ENCODE results near the gene ZNF480.
"Not testable (repeated sequence)": the region's sequence is repeated elsewhere in the genome, so short reads cannot be mapped to it uniquely, and the experiment has no call there.

ZNF480 gene

DNA sequence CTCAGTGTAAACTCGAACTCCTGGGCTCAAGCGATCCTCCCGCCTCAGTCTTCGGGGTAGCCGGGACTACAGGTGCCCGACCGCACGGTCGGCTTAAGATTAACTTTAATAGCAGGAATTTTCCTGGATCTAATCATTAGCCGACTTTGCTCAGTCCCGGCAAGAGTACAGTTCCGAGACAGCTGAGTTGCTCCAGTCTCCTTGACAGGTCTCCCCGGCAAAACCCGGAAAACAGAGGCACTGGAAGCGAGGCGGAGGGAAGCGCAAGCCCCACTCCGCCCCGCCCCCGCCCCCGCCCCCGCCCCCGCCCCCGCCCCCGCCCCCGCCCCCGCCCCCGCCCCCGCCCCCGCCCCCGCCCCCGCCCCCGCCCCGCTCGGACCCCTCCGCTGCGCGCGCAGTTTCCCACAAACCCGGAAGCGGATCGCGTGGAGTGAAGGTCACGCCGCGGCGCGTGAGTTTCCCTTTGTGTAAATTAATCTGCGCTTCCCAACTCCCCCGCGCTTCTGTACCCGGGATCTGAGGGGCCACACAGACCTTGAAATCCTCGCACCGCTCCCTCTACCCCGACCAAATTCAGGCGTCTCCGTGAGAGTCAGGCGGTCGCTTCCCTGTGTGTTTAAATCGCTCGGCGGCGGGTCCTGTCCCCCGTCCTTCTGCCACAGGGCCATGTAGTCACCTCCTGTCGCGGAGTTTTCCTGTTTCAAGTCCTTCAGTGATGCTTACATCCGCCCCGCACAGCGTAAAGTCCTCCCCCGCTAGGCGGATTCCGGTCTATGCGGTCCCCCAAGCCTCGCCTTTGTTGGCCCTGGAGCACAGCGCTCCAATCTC is at the start of gene ZNF480:
Gene ZNF480 (plus strand): TSS at position 397 of the 828 bp plus-strand sequence. CDS start 3,244 bp downstream, outside the sequence.
- peak; percentile 94 for DNase-seq

DNA sequence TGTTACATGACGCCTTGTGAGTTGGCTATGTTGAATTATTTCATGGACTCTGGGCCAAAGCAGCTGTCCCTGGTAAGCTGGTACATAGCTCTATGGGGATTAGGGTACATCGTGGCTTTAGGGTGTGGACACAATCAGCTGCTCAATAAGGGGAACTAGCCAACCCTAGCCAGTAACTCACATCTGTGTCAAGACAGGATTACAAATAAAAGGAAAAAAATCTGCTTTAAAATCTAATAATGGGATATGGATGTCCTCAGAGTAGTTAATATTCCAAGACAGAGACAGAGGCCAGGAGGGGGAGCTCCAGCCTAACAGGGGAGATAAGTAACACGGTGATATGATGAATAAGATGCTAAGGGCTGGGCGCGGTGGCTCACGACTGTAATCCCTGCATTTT is 48.7 kb upstream of the ZNF480 start:
- DNase-seq = peak; percentile 68

DNA sequence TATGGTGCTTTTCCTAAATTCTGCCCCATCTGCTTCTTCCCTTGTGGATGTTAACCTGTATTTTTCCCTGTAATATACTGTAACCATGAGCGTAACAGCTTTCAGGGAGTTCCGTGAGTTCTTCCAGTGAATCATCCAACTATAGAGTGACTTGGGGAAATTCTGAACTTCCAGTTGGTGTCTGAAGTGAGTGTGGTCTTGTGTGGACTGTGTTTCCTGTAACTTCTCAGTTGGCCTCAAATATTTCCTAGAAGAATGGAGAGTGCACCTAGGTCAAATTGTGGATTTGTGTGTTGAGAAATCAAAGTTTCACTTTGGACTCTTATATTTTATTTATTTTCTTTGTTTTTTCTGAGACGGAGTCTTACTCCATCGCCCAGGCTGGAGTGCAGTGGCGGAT is 38.5 kb upstream of the ZNF480 start:
- no peak for DNase-seq

DNA sequence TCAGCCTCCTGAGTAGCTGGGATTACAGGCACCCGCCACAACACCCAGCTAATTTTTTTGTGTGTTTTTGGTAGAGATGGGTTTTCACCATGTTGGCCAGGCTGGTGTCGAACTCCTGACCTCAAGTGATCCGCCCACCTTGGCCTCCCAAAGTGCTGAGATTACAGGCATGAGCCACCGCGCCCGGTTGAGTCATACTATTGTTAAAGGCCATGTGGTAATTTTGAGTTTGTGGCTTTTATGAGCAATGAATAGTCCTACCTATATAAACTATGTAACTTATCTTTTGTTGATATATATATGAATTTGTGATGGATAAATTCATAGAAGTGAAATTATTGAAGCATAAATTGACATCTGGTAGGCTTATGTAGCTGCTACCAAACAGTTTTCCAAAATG is 31.4 kb upstream of the ZNF480 start:
- DNase-seq = not testable (repeated sequence)

DNA sequence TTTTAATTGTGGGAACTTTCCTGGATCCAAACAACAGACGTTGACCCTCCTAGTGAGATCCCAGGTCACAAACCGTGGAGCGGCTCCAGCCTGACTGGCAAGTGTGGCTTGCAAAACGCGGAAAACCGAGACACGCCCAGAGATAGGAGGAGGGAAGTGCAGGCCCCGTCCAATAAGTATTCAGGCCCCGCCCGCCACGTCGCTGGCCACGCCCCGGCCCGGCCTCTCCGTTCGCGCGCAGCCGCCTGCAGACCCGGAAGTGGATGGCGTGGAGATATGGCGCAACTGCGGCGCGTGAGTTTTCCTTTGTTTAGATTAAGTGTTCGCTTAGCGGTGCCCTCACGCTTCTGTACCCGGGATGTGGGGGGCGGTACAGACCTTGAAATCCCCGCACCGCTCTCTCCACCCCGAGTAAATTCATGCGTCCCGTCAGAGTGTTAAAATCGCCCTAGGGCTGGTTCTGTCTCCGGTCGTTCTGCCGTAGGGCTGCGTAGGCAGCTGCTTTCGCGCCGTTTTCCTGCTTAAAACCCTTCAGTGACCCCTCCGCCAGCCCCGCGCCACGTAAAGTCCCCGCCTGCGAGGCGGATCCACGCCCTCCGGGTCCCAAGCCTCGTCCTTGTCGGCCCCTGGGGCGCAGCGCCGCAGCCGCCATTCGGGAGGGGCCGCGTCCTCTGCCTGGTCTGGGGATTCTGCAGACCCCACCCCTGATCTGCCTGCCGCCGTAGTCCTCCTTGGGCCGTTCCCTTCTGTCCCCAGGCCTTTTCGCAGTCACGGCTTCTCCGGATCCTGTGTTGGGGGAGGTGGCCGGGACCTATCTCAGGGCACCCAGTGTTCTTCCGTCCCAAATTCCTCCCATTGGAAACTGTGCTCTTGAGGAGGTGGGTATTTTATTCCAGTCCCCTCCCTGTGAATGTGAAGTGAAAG is 27.4 kb upstream of the ZNF480 start, which contains the start of gene ZNF766:
Gene ZNF766 (plus strand): TSS at position 250 of the 924 bp plus-strand sequence. CDS start 27 bp downstream, at position 277.
- DNase-seq = peak; percentile 98

DNA sequence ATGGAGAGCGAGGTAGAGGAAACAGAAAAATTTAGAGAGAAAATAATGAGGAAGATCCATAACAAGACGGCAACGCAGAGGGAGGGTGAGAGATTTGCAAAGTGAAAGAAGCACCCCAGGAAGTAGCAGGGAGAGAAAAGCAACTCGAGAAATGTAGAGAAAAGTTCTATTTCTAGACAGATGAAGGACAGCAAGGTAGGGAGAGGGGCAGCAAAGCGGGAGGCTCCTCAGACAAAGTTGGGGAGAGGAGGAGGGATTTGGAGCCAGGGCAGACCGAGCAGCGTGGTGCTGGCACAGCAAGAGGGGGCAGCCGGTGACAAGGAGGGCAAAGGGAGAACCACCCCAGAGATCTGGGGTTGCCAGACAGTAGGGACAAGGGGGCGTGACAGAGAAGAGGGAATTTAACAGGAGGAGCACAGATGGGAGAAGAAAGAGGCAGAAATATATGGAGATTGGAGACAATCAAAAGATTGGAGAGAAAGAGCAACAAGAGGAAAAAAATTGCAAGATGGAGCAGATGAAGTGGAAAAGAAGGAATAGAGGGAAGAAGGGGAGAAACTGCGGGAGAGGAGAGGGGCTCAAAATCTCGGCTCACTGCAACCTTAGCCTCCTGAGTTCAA is 26.6 kb upstream of the ZNF480 start:
- DNase-seq = peak; percentile 22

DNA sequence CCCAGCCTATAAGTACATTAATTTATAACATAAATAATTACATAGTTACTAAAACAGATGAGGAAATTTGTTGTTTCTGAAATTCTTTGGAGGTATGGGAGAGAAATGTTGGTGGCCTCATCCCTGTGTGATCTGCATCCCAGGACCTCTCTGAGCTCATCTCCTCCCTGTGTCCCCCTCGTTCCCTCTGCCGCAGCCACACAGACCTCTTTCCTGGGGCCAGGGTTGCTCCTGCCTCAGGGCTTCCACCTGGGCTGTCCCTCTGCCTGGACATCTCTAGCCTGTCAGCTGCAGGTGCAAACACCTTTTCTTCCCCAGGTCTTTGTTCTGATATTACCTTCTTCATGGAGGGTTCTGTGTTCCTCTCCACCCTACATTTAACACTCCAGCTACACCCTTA is 23.7 kb upstream of the ZNF480 start:
- no peak for DNase-seq

DNA sequence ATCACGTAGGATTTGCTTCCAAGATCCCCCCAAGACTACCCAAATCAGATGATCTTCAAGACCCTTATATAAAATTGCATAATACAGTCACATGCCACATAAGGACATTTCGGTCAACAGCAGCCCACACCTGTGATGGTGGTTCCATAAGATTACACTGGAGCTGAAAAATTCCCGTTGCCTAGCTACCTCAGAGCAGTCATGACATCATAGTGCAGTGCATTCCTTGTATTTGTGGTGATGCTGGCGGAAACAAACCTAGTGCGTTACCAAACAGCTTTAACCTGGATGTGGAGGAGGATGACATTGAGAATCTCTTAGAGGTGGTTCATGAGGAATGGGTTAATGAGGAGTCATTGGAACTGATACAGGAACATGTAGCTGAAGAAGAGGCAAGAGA is 22.8 kb upstream of the ZNF480 start:
- no peak for DNase-seq

DNA sequence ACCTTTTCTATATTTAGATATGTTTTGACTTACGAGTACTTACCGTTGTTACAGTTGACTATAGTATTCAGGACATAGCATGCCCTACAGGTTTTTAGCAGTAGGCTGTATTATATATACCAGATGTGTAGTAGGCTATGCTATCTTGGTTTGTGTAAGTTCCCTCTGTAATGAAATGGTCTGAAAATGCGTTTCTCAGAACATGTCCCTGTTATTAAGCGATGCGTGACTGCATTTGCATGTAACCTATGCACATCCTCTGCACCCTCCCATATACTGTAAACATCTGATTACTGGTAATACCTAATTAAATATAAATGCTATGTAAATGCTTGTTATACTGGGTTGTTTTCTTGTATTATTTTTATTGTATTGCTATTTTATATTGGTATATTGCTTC is 21.0 kb upstream of the ZNF480 start:
- DNase-seq = no peak

DNA sequence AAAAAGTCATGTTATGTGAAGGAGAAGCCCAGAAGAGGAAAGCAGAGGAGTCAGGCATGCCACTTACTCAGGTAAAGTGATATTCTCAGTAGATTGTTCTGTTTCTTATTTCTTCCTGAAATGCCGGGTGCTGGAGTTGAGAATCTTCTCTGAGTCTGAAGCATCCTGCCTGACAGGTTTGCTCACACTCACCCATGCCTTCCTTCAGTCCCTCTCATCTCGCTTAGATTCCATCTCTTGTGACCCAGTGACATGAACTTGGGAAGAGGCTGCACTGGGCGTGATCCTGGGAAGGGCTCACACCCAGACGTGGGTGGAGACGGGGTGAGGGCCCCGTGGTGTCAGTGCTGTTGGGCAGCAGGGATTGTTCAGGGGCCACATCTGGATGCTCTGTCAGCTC is 19.5 kb upstream of the ZNF480 start:
- DNase-seq = no peak

DNA sequence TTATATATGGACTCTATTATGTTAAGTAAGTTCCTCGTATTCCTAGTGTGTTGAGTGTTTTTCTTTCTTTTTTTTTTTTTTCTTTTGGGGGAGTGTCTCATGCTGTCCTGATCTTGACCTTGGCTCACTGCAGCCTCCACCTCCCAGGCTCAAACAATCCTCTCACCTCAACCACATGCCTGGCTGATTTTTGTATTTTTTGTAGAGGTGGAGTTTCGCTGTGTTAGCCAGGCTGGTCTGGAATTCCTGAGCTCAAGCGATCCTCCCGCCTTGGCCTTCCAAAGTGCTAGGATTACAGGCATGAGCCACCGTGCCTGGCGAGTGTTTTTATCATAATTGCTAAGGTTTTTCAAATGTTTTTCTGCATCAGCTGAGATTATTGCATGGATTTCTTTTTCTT is 10.7 kb upstream of the ZNF480 start:
- no peak for DNase-seq

DNA sequence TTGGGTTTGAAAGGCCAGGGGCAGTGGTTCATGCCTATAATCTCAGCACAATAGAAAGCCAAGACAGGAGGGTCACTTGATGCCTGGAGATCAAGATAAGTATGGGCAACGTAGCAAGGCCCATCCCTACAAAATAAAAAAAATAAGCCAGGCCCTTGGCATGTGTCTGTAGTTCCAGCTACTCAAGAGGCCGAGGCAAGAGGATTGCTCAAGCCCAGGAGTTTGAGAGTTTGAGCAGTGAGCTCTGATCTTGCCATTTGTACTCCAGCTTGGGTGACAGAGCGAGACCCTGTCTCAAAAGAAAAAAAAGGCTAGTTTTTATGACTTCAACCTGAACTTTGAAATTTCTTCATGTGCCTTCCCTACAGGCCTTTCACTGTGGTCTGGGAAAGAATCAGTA is 5.2 kb upstream of the ZNF480 start:
- DNase-seq = no peak

DNA sequence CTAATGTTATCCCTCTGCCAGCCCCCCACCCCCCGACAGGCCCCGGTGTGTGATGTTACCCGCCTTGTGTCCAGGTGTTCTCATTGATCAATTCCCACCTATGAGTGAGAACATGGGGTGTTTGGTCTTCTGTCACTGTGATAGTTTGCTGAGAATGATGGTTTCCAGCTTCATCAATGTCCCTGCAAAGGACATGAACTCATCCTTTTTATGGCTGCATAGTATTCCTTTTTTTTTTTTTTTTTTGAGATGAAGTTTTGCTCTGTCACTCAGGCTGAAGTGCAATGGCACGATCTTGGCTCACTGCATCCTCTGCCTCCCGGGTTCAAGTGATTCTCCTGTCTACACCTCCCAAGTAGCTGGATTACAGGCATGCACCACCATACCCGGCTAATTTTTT is 4.0 kb upstream of the ZNF480 start:
- DNase-seq = not testable (repeated sequence)

DNA sequence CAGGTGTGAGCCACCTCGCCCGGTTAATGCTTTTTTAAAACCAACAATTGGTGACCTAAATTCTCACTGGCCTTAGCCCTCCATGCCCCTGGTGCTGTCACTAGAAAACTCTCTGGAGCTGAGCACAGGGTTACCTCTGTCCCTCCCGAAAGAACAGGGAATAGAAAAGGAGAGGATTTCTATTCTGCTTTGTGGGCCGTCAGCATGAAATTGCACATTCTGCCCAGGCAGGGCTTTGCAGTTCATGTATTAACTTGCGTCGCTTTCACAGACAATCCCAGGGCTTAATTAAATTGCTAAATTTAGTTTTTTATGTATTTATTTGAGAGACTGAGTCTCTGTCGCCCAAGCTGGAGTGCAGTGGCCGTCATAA is 583 bp upstream of the ZNF480 start:
- no peak for DNase-seq

DNA sequence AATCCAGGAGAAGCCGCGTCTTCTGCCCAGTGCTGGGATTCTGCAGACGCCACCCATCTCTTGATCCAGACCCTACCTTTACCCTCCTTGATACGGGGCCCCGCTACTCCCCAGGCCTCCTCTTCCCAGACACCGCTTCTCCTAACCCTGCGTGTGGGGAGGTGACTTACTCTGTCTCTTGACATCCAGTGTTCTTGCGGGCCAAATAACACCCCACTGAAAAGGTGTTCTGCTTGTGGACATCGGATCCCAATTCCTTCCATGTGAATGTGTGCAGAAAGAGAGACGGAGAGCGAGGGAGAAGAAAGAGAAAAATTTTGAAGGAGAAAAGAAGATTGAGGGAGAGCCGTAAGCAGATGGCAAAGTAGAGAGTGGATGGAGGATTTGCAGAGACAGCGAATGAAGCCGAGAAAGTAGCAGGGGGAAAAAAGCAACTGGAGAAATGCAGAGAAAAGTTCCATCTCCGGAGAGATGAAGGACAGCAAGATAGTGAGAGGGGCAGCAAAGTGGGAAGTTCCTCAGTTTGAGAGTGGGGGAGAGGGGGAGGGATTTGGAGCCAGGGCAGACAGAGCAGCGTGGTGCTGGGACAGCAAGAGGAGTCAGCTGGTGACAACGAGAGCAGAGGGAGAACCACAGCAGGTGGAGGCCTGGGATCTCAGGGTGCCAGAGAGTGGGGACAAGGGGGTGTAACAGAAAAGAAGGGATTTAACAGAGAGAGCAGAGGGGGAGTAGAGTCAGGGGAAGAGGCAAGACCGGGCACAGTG is 814 bp downstream of the ZNF480 start:
- no peak for DNase-seq

DNA sequence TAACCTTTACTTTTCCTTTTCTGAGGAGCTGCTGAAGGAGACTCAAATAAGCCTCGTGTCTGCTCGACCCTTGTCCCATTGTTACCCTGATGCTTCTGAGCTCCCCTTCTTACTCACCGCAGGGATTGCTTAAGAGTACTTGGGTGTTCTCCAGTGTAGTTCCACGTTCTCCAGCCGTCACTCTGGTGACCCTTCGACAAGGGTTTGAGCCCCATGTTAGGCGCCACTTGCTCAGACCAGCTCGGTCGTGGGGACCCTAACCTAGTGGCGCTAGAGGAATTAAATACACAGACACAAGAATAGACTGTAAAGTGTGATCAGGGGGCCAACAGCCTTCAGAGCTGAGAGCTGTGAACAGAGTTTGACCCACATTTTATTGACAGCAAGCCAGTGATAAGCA is 10.3 kb downstream of the ZNF480 start:
- DNase-seq = no peak

DNA sequence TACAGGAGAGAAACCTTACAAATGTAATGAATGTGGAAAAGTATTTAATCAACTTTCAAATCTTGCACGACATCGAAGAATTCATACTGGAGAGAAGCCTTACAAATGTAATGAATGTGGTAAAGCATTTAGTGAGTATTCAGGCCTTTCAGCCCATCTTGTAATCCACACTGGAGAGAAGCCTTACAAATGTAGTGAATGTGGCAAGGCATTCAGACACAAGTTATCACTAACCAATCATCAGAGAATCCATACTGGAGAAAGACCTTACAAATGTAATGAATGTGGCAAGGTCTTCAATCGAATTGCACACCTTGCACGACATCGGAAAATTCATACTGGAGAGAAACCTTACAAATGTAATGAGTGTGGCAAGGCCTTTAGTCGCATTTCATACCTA is 25.5 kb downstream of the ZNF480 start:
- no peak for DNase-seq

DNA sequence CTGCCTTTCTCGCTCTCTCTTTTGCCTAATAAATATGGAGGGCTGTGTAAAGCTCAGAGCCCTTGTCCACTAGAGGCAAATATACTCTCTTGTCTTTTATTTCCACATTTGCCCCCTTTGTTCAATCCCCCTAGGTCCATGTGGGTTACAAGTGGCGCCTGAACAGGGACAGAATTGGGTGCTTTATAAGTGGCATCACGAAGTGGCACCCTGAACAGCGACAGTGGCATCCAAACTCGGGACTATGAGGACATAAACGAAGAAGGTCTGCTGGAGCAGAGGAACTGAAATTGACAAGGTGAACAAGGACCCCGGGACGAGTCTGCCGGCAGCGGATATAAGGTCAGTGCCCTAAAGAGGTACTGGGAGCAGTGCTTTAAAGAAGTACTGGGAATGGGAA is 34.8 kb downstream of the ZNF480 start:
- DNase-seq = no peak

DNA sequence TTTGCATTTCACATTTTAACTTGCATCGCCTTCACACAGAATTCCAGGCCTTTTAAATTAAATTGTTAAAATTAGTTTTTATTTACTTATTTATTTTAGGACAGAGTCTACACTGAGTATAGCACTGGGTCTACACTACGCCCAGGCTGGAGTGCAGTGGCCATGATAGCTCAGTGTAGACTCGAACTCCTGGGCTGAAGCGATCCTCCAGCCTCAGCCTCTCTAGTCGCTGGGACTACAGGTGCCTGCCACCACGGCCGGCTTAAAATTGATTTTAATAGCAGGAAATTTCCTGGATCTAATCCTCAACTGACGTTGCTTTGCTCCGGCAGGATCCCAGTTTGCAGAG is 38.8 kb downstream of the ZNF480 start:
- no peak for DNase-seq

DNA sequence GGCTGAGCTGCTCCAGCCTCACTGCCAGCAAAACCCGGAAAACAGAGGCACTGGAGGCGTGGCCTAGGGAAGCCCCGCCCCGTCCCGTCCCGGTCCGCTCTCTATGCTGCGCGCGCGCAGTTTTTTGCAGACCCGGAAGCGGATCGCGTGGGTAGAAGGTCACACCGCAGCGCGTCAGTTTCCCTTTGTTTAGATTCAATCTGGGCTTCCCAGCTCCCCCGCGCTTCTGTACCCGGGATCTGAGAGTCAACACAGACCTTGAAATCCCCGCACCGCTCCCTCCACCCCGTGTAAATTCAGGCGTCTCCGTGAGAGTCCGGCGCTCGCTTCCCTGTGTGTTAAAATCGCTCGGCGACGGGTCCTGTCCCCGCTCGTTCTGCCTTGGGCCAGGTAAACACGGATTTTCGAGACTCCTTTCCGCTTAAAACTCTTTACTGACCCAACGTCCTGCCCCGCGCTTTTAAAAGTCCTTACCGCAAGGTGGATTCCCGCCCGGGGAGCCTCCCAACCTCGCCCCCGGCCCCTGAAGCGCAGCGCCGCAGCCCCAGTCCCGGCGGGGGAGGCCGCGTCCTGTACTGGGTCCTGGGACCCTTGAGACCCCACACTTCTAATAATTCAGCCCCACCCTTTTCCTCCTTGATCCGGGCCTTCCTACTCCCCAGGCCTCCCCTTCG is 39.3 kb downstream of the ZNF480 start, which contains the start of gene ZNF610:
Gene ZNF610 (plus strand): TSS at position 127 of the 674 bp plus-strand sequence. CDS start 12,930 bp downstream, outside the sequence.
- peak; percentile 92 for DNase-seq

DNA sequence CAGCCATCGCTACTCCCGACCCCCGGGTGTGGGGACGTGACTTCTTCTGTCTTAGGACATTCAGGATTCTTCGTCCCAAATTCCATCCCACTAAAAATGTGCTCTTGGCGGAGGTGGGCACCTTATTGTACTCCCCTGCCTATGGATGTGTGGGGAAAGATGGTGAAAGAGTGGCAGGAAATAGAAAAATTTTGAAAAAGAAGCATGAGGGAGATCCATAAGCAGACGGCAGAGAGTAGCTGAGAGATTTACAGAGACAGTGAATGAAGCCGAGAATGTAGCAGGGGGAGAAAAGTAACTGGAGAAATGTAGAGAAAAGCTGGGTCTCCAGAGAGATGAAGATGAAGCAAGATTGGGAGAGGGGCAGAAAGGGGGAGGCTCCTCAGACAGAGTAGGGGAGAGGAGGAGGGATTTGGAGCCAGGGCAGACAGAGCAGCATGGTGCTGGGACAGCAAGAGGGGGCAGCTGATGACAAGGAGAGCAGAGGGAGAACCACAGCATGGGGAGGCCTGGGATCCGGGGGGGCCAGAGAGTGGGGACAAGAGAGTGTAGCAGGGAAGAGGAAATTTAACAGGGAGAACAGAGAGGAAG is 39.9 kb downstream of the ZNF480 start:
- peak; percentile 5 for DNase-seq

DNA sequence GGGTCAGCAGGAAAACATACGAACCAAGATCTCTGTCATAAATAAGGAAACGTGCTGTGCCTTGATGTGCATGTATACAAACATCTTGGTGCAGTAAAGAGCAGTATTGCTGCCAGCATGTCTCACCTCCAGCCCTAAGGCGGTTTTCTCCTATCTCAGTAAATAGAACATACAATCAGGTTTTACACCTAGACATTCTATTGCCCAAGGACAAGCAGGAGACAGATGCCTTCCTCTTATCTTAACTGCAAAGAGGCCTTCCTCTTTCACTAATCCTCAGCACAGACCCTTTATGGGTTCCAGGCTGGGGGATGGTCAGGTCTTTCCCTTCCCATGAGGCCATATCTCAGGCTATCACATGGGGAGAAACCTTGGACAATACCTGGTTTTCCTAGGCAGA is 42.1 kb downstream of the ZNF480 start:
- DNase-seq = not testable (repeated sequence)

Data from NCI-H146 (cell line).